SH-SY5Y (cell line): ENCODE results near the gene FIZ1.

ENCODE experiments used
- GATA2 ChIP-seq: IDR thresholded peaks from 2 replicates; pipeline ENCODE4 v1.6.1; 2011; ENCODE audit warnings: mild to moderate bottlenecking, low read depth, low read length
- GATA3 ChIP-seq: IDR thresholded peaks from 2 replicates; pipeline ENCODE4 v1.6.1; 2011; ENCODE audit warnings: low read depth, mild to moderate bottlenecking, low read length, moderate library complexity

The FIZ1 gene

GRCh38 chr19:55622242-55622969 is 23.1 kb upstream of the FIZ1 start:
- TF ChIP-seq GATA2 (no peak), GATA3 (no peak)

DNA sequence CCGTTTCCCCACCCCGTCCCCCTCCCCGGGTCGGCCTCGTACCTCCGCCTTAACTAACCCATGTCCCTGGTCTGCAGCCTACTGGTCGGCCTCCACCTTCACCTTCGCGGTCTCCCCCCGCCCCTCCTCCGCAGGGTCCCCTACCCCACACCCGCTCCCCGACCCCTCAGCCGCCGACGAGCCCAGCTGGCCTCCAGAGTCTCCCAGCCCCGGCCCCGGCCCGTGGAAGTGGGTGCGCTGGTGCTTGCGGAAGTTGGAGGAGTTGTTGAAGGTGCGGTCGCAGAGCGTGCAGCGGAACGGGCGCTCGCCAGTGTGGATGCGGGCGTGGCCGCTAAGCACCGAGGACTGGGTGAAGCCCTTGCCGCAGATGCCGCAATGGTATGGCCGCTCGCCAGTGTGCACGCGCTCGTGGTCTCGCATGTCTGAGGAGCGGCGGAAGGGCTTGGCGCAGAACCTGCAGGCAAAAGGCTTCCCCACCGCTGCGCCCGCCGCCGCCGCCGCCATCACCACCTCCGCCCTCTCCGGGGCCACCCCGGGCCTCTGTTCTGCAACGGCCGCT is 22.4 kb upstream of the FIZ1 start:
- no peak for TF ChIP-seq GATA3

GRCh38 chr19:55621205-55621672 is 21.9 kb upstream of the FIZ1 start:
- TF ChIP-seq GATA2: no peak
- no peak for TF ChIP-seq GATA3

GRCh38 chr19:55620410-55621204 is 21.3 kb upstream of the FIZ1 start:
- TF ChIP-seq GATA3: no peak
- no peak for TF ChIP-seq GATA2

- TF ChIP-seq GATA3 (no peak), GATA2 (no peak)
Measured at GRCh38 chr19:55619286-55619685, 20.0 kb upstream of the FIZ1 start.

GRCh38 chr19:55618426-55618825 is 19.1 kb upstream of the FIZ1 start:
- no peak for TF ChIP-seq GATA3
- no peak for TF ChIP-seq GATA2

GRCh38 chr19:55617426-55617825 is 18.1 kb upstream of the FIZ1 start:
- TF ChIP-seq GATA2 (no peak), GATA3 (no peak)

- no peak for TF ChIP-seq GATA3
- TF ChIP-seq GATA2: no peak
Measured at GRCh38 chr19:55616395-55616875, 17.1 kb upstream of the FIZ1 start.

DNA sequence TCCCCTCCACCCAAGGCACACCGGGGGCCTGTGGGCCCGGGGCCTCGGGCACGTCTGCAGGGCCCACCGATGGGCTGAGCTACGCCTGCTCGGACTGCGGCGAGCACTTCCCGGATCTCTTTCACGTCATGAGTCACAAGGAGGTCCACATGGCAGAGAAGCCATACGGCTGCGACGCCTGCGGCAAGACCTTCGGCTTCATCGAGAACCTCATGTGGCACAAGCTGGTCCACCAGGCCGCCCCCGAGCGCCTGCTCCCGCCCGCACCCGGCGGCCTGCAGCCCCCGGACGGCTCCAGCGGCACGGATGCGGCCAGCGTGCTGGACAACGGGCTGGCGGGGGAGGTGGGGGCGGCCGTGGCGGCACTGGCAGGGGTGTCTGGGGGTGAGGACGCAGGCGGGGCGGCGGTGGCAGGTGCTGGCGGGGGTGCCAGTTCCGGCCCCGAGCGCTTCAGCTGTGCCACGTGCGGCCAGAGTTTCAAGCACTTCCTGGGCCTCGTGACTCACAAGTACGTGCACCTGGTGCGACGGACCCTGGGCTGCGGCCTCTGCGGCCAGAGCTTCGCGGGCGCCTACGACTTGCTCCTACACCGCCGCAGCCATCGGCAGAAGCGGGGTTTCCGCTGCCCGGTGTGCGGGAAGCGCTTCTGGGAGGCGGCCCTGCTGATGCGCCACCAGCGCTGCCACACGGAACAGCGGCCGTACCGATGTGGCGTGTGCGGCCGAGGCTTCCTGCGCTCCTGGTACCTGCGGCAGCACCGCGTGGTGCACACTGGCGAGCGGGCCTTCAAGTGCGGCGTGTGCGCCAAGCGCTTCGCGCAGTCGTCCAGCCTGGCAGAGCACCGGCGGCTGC is 16.5 kb upstream of the FIZ1 start:
- no peak for TF ChIP-seq GATA3
- no peak for TF ChIP-seq GATA2

DNA sequence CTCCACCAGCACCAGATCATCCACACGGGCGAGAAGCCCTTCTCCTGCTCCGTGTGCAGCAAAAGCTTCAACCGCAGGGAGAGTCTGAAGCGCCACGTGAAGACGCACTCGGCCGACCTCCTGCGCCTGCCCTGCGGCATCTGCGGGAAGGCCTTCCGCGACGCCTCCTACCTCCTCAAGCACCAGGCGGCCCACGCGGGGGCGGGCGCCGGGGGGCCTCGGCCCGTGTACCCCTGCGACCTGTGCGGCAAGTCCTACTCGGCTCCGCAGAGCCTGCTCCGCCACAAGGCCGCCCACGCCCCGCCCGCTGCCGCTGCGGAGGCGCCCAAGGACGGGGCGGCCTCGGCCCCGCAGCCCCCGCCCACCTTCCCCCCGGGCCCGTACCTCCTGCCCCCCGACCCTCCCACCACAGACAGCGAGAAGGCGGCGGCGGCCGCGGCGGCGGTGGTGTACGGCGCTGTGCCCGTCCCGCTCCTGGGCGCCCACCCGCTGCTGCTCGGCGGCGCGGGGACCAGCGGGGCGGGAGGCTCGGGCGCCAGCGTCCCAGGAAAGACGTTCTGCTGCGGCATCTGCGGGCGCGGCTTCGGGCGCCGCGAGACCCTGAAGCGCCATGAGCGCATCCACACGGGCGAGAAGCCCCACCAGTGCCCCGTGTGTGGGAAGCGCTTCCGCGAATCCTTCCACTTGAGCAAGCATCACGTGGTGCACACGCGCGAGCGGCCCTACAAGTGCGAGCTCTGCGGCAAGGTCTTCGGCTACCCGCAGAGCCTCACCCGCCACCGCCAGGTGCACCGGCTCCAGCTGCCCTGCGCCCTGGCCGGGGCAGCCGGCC is 15.6 kb upstream of the FIZ1 start:
- no peak for TF ChIP-seq GATA2
- TF ChIP-seq GATA3: no peak

DNA sequence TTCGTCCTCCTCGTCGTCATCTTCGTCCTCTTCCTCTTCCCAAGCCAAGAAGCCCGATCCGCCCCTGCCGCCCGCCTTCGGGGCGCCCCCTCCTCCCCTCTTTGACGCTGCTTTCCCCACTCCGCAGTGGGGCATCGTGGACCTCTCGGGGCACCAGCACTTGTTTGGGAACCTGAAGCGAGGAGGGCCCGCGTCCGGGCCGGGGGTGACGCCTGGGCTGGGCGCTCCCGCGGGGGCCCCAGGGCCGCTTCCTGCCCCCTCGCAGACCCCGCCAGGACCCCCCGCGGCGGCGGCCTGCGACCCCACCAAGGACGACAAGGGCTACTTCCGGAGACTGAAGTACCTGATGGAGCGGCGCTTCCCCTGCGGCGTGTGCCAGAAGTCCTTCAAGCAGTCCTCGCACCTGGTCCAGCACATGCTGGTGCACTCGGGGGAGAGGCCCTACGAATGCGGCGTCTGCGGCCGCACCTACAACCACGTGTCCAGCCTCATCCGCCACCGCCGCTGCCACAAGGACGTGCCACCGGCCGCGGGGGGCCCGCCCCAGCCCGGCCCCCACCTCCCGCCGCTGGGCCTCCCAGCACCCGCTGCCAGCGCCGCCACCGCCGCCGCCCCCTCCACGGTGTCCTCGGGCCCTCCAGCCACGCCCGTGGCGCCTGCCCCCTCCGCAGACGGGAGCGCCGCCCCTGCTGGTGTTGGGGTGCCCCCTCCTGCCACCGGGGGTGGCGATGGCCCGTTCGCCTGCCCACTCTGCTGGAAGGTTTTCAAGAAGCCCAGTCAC is 14.8 kb upstream of the FIZ1 start:
- TF ChIP-seq GATA2: no peak
- no peak for TF ChIP-seq GATA3

DNA sequence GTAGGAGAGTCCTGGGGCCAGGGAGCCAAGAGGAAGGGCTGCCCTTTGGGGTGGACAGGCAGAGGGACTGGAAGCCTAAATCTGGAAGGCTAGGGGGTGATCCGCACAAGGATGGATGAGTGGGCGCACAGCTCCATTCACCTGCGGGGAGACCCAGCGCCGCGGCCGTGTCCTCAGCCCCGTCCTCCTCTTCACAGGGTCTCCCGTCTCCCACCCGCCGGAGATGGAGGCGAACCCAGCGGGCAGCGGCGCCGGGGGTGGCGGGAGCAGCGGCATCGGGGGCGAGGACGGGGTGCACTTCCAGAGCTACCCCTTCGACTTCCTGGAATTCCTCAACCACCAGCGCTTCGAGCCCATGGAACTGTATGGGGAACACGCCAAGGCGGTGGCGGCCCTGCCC is 14.1 kb upstream of the FIZ1 start:
- no peak for TF ChIP-seq GATA2
- no peak for TF ChIP-seq GATA3
